ENCODE measurements around the gene SLC6A11.

DNA sequence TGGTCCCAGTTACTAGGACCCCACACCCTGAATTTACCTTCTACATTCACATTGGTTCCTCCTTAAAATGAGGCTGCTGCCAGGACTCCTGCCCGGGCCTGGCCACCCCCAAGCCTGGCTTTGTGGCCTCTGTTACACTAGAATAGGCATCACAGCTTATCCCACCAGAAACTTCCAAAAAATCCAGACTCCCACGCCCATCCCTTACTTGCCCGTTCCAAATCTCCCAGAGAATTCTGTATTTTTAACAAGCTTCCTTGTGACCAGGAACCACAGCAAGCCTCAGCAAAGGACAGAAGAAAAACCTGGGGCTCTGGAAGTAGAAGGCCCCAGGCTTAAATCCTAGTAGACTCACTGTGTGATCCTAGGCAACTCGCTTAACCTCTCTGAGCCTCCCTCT lies 140.5 kb downstream of the SLC6A11 start:
- TF ChIP-seq CTCF (CRISPR knock-in tag; IDR thresholded peaks at IDR 0.05) (no peak), POLR2A (IDR thresholded peaks at IDR 0.05; ENCODE audit: insufficient read depth in 1 of 2, low read depth in 2 of 2, low read length in 2 of 2) (no peak), NONO (IDR thresholded peaks at IDR 0.05) (no peak), NONO (CRISPR knock-in tag; conservative IDR thresholded peaks at IDR 0.05) (no peak), POLR2AphosphoS5 (IDR thresholded peaks at IDR 0.05; ENCODE audit: low read depth, low read length) (no peak), ZFY (CRISPR knock-in tag; IDR thresholded peaks at IDR 0.05) (no peak), POLR2G (IDR thresholded peaks at IDR 0.05; ENCODE audit: low read depth, low read length) (no peak), ZBTB7A (CRISPR knock-in tag; IDR thresholded peaks at IDR 0.05) (no peak), KAT7 (CRISPR knock-in tag; IDR thresholded peaks at IDR 0.05; ENCODE audit: borderline replicate concordance) (no peak), ZNF484 (CRISPR knock-in tag; IDR thresholded peaks at IDR 0.05; ENCODE audit: borderline replicate concordance, low read depth) (no peak), SP4 (CRISPR knock-in tag; IDR thresholded peaks at IDR 0.05) (no peak), RAD21 (CRISPR knock-in tag; IDR thresholded peaks at IDR 0.05) (no peak), ZNF687 (CRISPR knock-in tag; IDR thresholded peaks at IDR 0.05) (no peak)
- TF ChIP-seq, protein P1, sequence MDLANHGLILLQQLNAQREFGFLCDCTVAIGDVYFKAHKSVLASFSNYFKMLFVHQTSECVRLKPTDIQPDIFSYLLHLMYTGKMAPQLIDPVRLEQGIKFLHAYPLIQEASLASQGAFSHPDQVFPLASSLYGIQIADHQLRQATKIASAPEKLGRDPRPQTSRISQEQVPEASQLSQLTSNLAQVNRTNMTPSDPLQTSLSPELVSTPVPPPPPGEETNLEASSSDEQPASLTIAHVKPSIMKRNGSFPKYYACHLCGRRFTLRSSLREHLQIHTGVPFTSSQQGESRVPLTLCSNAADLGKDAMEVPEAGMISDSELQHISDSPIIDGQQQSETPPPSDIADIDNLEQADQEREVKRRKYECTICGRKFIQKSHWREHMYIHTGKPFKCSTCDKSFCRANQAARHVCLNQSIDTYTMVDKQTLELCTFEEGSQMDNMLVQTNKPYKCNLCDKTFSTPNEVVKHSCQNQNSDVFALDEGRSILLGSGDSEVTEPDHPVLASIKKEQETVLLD (CRISPR knock-in tag; IDR thresholded peaks at IDR 0.05; ENCODE audit: low read depth): no peak

Measured in HepG2 (cell line).